Measurements from ENCODE around the gene ATP5F1E. TPM values are rescaled to one million over a fixed set of nuclear protein-coding genes. Genes with fewer than 3 reads are reported as not detected.
A peak's percentile ranks its signal among the peaks of the same experiment; 100 is the strongest.

ATP5F1E gene
- total and polyA plus RNA-seq, 10 of the 15 experiments (the other 5 are each of a cell fraction or from before 2014, with no cell fraction given): 49.0 to 407 (median 117) TPM

GRCh38 chr20:59015812-59016711 lies 16.1 kb downstream of the ATP5F1E start:
- ATAC-seq (no peak), FAIRE-seq (no peak), DNase-seq (ENCODE audit: low read depth, low spot score) (no peak)
- Histone ChIP-seq H3K27ac (ENCODE audit: control insufficient read depth, insufficient read depth) (no peak overlapping the region), H3K9me3 (replicated peaks; ENCODE audit: control insufficient read depth, insufficient read depth, low read length) (no peaks in the 10 kb centered on the region), H3K4me3 (no peak overlapping the region), H3K79me2 (ENCODE audit: control insufficient read depth, insufficient read depth, low read length) (no peaks in the 10 kb centered on the region), H3K9ac (ENCODE audit: control insufficient read depth, insufficient read depth, low read length) (no peak overlapping the region), H3K27me3 (replicated peaks in 1 of 2; ENCODE audit: control insufficient read depth in 2 of 2, insufficient read depth in 2 of 2, low read length in 1 of 2) (no peaks in the 10 kb centered on the region), H3K4me1 (ENCODE audit: control insufficient read depth, insufficient read depth, low read length) (peaks cover 11% of the 10 kb centered on the region), H2AFZ (ENCODE audit: control insufficient read depth, low read depth, low read length) (peak overlapping the region; percentile 15; the same call in 1 of the 2 replicates), H3K36me3 (ENCODE audit: control insufficient read depth in 2 of 2, insufficient read depth in 2 of 2, low read length in 1 of 2) (peaks cover 0 to 1% of the 10 kb centered on the region in 2 experiments; a peak in 2 of 4 replicates), H4K20me1 (ENCODE audit: control insufficient read depth, insufficient read depth) (no peaks in the 10 kb centered on the region), H3K4me2 (ENCODE audit: control insufficient read depth, insufficient read depth) (no peak overlapping the region)
- TF ChIP-seq MTA2 (IDR thresholded peaks at IDR 0.05; ENCODE audit: low read depth) (no peak), ATF2 (IDR thresholded peaks at IDR 0.05; ENCODE audit: low read length) (no peak), RCOR1 (conservative IDR thresholded peaks at IDR 0.05; ENCODE audit: low read depth, low read length) (no peak), JUND (IDR thresholded peaks at IDR 0.05; ENCODE audit: low read depth, low read length) (no peak), NRF1 (conservative IDR thresholded peaks at IDR 0.05; ENCODE audit: low read depth, low read length) (no peak), SIX5 (IDR thresholded peaks at IDR 0.05; ENCODE audit: low read depth, low read length, severe bottlenecking) (no peak), GATAD2B (conservative IDR thresholded peaks at IDR 0.05; ENCODE audit: low read depth) (no peak), MYC (IDR thresholded peaks at IDR 0.05; ENCODE audit: insufficient read depth, insufficient read length, insufficient replicate concordance, low read length, severe bottlenecking) (no peak), CHD1 (IDR thresholded peaks at IDR 0.05; ENCODE audit: low read depth, low read length) (no peak), SKIL (IDR thresholded peaks at IDR 0.05; ENCODE audit: low read depth, poor library complexity, severe bottlenecking) (no peak), ZSCAN29 (IDR thresholded peaks at IDR 0.05) (no peak)
- in situ Hi-C loops (cut with MboI): no loop called here
- ChIA-PET RAD21 (ENCODE audit: unreplicated experiment) (interaction anchor here (1.3 kb wide), 1 partner anchor 13 kb away, joined by 4 read pairs; no protein-coding TSS in a partner anchor), POLR2A (interaction anchor here (0.6 kb wide), 1 partner anchor 16 kb away, joined by 3 read pairs; no protein-coding TSS in a partner anchor), SMC1A (ENCODE audit: uncharacterized antibody, unreplicated experiment) (interaction anchor here (0.7 kb wide), 1 partner anchor 151 kb away, joined by 3 read pairs; no protein-coding TSS in a partner anchor), CTCF (interaction anchor here (0.6 to 0.8 kb wide), 2 partner anchors 10 to 33 kb away, joined by 3 to 4 read pairs; no protein-coding TSS in a partner anchor)
- intact Hi-C loops (cut with micrococcal nuclease; ENCODE audit: unreplicated experiment): no loop called here
- 74% methylated on average over 15 of the region's 16 CpGs for WGBS (ENCODE audit: insufficient coverage, insufficient replicate concordance, low lambda C conversion rate, missing lambda C conversion rate)
- no TSS peak for BruUV-seq (replicated peaks)

All from GM12878 (cell line).